Sigmoid colon (tissue), 4 donors: ENCODE measurements around the gene CLDND2.

ENCODE experiments used
- CTCF ChIP-seq, 4 experiments: fragments of 450-650 bp in 3 of 4; fragments of 200-600 bp in 1 of 4; IDR thresholded peaks; one replicate each; pipeline ENCODE4 v1.5.1; 2016 to 2019; ENCODE audit warnings: antibody characterized with exemption in 4 of 4, mild to moderate bottlenecking in 3 of 4, moderate library complexity in 2 of 4
- POLR2A ChIP-seq, 2 donors: fragments of 450-650 bp; IDR thresholded peaks; one replicate each; pipeline ENCODE4 v1.6.1; 2016; ENCODE audit warnings: antibody characterized with exemption in 2 of 2, mild to moderate bottlenecking in 2 of 2, moderate library complexity in 2 of 2
- POLR2AphosphoS5 ChIP-seq, 4 donors: sonication (generic); formaldehyde crosslinking; IDR thresholded peaks; one replicate each; pipeline ENCODE4 v1.6.1; 2017; ENCODE audit warnings: antibody characterized with exemption in 4 of 4

- TF ChIP-seq CTCF (IDR thresholded peaks at IDR 0.05) (no peak), POLR2A (IDR thresholded peaks at IDR 0.05) (no peak), POLR2AphosphoS5 (IDR thresholded peaks at IDR 0.05) (no peak)
Observed at GRCh38 chr19:51382004-51382403, 13.2 kb upstream of the CLDND2 start.
